IPS-11a (cell line): ENCODE results near the gene AUTS2.
"Not testable (repeated sequence)": the region's sequence is repeated elsewhere in the genome, so short reads cannot be mapped to it uniquely, and the experiment has no call there.

ENCODE experiments used
- H3K4me3 ChIP-seq: one replicate; pipeline ENCODE4 v1.5.1; 2013; ENCODE audit warnings: low read depth, low read length, control low read depth

The AUTS2 gene

DNA sequence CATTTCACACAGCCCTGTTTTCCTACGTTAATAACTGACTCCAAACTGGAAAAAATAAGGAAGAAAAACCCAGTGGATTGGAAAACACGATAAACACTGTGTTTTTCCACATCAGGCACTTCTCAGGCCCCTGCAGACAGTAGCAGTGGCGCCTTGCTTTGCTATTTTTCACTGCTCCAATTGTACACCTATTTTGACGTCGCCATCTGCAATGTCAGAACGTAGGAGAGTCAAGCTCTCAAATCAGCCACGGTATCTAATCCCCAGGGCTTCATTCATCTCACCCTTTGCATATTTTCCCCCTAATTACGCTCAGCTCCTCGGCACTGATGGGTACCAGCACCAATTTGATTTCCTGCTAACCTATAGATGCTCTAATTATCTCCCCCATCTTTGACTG is 1195.5 kb downstream of the AUTS2 start:
- no peak overlapping the region for H3K4me3 ChIP-seq

DNA sequence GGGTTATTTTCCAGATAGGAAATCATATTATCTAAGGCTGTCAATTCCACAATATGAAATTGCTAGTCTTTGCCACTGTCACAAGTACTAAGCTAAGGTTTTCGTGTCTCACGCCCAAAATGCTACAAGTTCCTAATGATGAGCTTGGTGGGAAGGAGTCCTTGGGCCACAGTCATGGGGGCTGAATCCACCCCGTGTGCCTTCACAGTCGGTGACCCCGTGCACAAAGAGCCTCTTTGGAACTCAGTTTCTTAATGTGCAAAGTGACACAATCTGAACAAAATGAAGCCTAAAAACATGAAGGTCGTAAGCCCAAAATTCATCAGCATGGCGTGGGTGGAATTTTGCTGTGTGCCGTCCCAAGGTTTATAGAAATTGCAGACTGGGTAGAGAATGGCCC is 1196.7 kb downstream of the AUTS2 start:
- H3K4me3 ChIP-seq: no peak overlapping the region

- no peak overlapping the region for H3K4me3 ChIP-seq
Observed at GRCh38 chr7:70795948-70796347, 1197.7 kb downstream of the AUTS2 start.

DNA sequence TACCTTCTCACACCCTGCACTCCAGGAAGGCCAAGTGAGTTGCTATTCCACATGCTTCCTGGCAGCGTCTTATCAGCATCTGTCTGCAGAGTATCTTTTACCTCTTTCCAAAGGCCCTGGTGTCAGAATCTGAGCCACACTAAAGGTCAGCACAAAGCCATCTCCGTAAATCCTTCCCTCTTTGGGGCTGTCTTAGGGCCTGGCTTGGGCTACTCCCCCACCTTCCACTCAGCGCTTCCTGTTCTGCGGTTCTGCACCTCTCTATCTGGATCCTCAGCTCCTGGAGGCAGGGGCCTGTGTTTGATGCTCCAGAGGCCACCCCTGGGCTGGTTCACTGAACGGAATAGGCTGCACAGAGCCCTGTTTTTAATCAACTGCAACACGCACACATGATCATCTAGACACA is 1198.8 kb downstream of the AUTS2 start:
- H3K4me3 ChIP-seq: no peak overlapping the region

- H3K4me3 ChIP-seq: no peak overlapping the region
Observed at GRCh38 chr7:70799841-70800405, 1201.6 kb downstream of the AUTS2 start.

- H3K4me3 ChIP-seq: no peak overlapping the region
Observed at GRCh38 chr7:70805360-70805759, 1207.1 kb downstream of the AUTS2 start.

- H3K4me3 ChIP-seq: no peak overlapping the region
Observed at GRCh38 chr7:70807650-70808049, 1209.4 kb downstream of the AUTS2 start.

GRCh38 chr7:70808876-70809275 is 1210.6 kb downstream of the AUTS2 start:
- no peak overlapping the region for H3K4me3 ChIP-seq

GRCh38 chr7:70810558-70811139 is 1212.4 kb downstream of the AUTS2 start:
- H3K4me3 ChIP-seq: no peak overlapping the region

GRCh38 chr7:70812511-70812910 is 1214.2 kb downstream of the AUTS2 start:
- H3K4me3 ChIP-seq: no peak overlapping the region

- H3K4me3 ChIP-seq: not testable (repeated sequence)
Observed at GRCh38 chr7:70822490-70822889, 1224.2 kb downstream of the AUTS2 start.

- no peak overlapping the region for H3K4me3 ChIP-seq
Observed at GRCh38 chr7:70829221-70830059, 1231.2 kb downstream of the AUTS2 start.

- no peak overlapping the region for H3K4me3 ChIP-seq
Observed at GRCh38 chr7:70830060-70830395, 1231.8 kb downstream of the AUTS2 start.

GRCh38 chr7:70830426-70830825 is 1232.2 kb downstream of the AUTS2 start:
- no peak overlapping the region for H3K4me3 ChIP-seq

DNA sequence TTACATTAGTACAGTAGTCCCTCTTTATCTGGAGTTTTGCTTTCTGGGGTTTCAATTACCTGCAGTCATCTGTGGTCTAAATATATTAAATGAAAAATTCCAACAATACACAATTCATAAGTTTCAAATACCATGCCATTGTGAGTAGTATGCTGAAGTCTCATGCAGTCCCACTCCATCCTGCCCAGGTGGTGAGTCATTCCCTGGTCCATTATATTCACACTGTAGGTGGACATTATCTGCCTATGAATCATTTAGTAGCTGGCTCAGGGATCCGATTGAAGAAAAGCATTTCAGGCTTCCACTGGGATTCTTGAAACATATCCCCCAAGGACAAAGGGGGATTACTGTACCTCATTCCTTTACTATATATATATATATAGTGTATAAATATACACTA is 1235.5 kb downstream of the AUTS2 start:
- H3K4me3 ChIP-seq: no peak overlapping the region

DNA sequence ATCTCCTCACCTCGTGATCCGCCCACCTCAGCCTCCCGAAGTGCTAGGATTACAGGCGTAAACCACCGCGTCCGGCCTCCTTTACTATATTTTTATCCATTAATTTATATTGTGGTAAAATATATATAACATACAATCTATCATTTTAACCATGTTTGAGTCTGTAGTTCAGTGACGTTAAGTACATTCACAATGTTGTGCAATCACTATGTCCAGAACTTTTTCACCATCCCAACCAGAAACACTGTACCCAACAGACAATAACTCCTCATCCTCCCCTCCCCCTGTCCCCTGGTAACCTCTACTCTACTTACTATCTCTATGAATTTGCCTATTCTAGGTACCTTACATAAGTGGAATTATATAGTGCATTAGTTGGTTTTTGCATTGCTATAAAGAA is 1236.1 kb downstream of the AUTS2 start:
- H3K4me3 ChIP-seq: no peak overlapping the region

DNA sequence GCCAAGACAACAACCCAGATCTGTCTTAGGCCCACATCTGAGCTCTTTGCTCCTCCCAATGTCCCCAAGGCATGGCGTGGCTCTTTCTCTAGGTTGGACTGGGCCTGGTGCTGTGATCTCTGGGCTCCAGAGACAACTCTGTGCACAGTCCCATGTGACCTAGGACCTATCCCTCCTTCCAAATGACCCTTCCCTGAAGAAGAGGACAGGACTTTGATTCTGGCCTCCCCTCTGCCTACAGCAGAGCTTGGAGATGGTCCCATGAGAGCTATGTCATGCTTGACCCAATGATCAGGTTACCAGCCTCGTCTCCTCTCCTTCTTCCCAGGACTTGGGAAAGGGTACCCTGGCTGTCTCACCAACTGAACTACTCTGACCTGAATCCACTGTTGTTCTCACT is 1237.4 kb downstream of the AUTS2 start:
- H3K4me3 ChIP-seq: no peak overlapping the region

- H3K4me3 ChIP-seq: no peak overlapping the region
Observed at GRCh38 chr7:70836279-70836678, 1238.0 kb downstream of the AUTS2 start.

DNA sequence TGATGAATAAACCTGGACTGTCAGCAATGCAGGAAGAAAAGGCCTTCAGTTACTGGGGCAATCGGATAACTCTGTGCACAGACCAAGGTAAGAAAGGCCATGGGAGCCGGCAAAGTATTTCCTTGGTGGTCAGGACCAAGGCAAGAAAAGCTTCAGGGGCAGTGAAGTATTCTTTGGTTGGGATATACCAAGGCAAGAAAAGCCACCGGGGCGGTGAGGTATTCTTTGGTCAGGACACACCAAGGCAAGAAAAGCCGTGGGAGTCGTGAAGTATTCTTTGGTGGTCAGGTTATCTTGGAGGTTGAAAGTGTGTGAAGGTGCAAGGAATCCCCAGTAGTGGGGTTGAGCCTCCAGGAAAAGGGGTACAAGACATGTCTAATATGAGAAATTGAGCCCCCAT is 1238.7 kb downstream of the AUTS2 start:
- no peak overlapping the region for H3K4me3 ChIP-seq

DNA sequence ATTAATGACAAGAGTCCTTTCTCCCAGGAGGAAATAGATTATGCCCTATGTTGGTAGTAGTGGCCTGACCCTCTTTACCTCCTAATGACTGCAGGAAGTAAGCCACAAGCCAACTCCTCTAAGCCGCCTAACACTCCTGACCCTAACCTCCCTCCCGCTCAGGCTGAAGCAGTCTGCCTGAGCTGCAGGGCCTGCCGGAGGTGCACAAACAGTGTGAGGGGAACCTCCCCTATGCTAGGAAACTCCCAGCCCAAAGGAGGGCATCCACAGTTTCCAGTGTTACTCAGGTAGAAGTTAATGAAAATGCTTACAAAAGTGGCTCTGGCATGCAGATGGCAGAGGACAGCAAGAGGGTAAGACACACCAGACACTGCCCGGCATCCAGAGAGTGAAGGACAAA is 1239.3 kb downstream of the AUTS2 start:
- no peak overlapping the region for H3K4me3 ChIP-seq

DNA sequence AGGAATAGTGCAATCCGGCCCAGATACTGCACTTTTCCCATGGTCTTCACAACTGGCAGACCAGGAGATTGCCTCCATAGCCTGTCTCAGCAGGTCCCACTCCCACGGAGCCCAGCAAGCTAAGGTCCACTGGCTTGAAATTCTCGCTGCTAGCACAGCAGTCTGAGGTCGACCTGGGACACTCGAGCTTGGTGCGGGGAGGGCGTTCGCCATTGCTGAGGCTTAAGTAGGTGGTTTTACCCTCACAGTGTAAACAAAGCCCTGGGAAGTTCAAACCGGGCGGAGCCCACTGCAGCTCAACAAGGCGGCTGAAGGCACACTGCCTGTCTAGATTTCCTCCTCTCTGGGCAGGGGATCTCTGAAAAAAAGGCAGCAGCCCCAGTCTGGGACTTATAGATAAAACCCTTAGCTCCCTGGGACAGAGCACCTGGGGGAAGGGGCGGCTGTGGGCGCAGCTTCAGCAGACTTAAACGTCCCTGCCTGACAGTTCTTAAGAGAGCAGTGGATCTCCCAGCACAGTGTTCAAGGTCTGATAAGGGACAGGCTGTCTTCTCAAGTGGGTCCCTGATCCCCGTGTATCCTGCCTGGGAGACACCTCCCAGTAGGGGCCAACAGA is 1240.1 kb downstream of the AUTS2 start:
- H3K4me3 ChIP-seq: no peak overlapping the region
